HG03139 (cell line): ENCODE measurements around the gene DPP6.
"Not testable (repeated sequence)": the region's sequence is repeated elsewhere in the genome, so short reads cannot be mapped to it uniquely, and the experiment has no call there.

Experiments used
- ATAC-seq: cut with Tn5 transposase; IDR thresholded peaks from one replicate; pipeline ENCODE4 v1.9.1; 2021; ENCODE audit not compliant: unreplicated experiment

The DPP6 gene

DNA sequence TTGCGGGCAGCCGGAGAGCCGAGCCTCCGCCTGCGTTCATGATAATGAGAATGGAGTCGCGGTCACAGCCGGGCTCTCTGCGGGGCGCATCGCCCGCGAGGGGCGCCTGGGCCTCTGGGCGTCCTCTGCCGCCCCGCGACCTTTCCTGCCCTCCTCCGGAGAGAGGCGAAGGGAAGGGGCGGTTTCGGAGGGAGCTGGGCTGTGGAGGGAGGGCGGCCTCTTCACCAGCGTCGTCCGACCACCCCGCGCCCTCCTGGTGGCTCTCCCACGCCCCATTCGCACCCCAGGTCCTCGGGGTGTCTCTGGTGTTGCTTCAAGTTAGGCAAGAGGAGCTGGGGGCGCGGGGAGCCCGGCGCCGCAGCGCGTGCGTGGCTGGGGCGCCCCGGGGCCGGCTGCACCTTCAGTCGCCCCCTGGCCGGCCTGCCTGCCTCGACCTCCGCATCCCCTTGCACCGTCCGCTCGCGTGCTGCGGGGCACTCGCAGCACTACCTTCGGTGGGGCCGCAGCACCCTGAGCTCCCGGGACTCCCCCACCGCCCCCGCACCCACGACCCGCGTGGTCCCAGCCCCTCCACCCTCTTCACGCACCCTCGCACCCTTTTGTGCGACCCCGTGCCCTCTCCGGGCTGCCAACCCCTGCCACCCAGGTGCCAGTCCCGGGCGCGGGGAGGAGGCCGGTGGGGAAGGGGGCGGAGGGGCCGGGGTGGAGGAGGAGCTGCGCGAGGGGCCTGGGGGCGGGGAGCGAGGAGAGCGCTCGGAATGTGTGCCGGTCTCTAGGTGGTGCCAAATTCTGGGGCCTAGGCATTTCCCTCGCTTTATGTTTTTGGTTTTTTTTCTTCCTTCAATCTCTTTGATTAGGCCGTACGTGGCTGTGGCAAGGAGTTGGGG lies at the start of gene DPP6:
Gene DPP6 (plus strand): TSS at position 756 of the 887 bp plus-strand sequence.
- not testable (repeated sequence) for ATAC-seq

DNA sequence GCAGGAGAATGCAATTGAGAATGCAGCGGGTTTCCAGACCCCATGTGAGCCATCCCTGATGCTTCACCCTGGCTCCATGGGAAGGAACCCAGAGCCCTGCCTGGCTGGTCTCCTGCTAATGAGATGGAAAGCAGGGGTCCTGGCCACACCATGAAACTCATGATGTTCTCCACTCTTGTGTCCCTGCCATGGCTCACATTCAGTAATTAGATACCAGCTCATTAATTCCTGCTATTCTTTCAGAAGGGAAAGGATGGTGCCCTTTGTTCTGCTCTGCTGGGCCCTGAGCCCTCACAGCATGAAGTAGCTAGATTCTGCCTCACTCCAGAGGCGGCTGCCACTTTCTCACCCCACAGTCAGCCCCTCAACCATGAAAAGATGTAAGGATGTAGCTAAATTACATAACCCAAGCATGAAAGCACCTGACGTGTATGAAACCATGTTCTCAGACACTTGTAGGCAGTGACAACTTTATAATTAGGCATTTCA lies 42.7 kb upstream of the DPP6 start:
- not testable (repeated sequence) for ATAC-seq

DNA sequence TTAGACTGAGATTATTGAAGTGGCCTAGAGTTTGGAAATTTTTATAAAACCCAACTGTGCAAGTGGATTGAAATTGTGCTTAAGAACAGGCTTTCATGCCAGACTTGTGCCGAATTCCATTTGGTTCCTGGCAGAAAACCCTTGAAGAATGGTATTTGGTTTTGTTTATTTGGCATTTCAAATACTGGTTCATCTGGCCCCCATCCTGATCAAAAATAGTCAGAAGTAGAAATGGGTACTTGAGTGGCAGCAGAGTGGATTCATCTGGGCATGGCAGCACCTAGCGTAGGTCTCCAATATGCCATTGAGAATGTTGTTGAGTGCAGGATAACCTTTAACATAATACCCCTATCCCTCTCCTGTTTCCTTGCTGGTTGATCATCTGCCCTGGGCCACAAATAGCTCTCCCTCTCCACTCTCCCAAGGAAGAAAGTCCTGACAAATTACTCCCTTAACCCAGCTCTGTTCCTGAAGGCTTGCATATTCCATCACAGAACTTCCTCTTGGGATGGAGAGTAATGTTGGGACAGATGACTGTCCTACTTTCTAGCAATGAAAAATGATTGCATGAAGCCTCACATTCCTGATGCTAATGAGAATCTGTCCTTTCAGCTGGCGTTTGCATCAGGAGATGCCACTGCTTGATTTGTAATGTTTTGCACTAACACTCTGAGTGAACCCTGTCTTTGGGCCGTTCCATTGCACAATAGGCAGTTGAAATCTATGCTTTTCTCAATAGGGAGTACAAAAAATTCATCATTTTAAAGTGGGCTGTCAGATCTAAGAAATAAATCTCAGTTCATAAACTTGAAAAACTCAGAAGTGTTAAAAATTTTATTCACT lies 41.3 kb upstream of the DPP6 start:
- not testable (repeated sequence) for ATAC-seq

DNA sequence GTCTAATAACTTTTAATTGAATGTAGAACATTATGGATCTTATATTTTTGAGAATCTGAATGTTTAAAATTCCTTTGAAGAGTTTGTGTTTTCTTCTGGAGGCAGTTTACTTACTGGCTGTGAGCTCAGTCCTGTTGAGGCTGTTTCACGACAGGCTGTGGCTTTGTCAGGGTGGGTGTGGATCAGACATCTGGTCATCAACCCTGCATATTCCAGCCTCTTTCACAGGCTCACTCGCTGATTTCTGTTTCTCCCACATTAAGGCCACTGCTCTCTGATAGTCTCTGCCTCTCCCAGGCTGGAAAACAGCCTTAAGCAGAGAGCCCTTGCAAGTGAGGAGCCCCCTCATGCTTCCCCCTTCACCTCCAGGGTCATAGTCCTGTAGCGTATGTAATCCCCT lies 39.4 kb upstream of the DPP6 start:
- ATAC-seq = not testable (repeated sequence)

DNA sequence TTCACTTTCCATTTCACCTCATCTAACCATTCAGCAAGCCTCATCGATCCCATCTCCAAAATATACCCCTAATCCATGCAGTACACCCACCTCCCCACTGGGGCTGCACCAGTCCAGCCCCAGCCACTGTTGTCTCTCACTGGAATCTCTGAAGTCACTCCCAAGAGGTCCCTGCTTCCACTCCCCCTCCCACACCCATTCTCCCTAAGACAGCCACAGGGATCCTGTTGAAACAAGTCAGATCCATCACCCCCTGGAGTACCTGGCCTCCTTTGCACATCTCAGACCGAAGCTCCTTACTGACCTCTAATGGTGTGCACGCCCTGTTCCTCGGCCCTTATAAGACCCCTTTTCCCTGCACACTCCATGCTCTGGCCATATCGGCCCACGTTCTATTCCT lies 36.6 kb upstream of the DPP6 start:
- ATAC-seq = not testable (repeated sequence)

DNA sequence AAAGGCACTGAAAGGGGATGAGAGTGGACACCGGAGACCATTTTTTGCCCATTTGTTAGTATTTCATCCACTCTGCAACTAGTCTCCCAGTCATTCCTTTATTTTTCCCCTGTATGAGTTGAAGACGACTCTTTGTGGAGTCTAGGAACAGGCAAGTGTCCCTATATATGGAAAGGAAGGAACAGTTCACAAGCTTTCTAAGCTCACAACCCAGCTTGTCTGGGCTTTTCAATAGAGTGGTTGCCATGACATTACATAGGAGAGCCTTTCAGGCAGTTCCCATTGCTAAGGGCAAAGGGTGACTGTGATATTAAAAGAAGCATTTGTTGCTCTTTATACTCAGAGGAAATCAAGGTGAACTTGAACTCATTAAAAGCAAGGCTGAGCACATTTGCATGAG lies 33.8 kb upstream of the DPP6 start:
- not testable (repeated sequence) for ATAC-seq

DNA sequence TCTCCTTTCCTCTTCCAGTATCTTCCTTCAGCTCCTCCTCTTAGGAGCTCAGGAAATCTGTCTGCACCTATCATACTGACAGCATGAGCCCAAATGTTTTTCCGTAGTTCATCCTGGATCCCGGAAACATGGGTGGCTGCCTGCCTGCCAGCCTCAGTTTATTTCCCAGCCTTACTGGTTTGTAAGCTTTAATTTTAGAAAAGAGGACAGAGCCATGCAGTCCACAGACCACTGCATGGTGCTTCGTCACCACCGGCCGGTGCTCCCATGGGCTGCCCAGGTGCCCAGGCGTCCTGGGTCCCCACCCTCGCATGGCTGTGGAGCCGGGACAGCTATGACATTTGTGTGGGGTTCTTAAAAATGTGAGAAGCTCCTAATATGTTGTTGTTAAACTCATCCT lies 24.4 kb upstream of the DPP6 start:
- not testable (repeated sequence) for ATAC-seq

DNA sequence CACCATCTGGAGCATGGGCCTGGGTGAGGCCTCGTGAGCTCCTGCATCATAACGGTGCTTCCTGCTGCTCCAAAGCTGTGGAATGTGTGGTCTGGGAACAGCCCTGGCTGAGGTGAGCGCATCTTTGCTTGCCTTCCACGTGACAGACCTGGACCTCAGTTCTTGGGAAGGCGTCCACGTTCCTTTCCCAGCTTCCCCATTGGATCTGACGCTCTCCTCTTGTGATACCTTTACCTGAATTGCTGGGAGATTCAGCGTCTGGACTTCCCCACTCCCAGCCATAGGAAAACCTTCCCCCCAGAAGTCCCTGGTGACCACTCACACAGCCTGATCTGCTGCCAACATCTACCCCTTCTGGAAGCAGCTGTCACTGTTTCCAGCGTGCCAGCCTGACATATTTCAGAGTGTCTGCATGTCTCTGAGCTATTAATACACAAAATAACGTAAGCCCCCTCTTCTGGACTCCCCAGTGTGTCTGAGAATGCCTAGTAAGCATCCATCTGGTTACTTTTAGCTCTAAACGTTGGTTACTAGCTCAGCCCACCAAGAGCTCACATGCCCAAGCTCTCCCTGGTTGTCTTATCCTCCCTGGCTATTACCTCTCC lies 21.6 kb upstream of the DPP6 start:
- not testable (repeated sequence) for ATAC-seq

DNA sequence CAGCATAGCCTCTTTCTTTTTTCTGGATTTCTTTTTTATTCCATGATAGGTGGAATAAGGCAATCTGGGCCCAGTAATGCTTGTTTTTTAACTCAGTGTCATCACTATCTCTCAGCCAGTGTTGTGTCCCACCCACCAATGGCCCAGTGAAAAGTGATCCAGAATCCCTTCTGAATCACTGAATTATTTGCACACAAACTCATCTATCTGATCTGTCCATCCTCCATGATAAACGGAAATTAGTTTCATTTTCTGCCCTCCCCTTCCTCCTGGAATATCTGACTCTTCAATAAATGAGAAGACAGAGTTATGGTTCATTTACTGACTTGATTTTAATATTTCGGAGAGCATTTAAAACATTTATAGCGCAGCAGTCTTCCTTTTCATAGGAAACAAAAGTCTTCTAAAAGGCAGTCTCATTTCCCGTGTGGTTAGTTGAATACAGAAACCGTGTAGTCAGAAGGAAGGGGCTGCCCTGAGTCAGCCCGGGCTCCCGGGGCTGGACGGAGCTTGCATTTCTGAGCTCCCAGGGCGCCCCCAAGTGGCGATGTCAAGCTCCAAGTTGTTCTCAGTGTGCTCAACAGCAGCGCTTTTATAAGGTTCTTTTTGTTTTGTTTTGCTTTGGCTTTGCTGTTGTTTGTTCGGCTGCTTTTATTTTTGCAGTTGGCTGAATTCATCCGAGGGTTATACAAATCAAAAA lies 12.6 kb upstream of the DPP6 start:
- ATAC-seq = peak; percentile 95

DNA sequence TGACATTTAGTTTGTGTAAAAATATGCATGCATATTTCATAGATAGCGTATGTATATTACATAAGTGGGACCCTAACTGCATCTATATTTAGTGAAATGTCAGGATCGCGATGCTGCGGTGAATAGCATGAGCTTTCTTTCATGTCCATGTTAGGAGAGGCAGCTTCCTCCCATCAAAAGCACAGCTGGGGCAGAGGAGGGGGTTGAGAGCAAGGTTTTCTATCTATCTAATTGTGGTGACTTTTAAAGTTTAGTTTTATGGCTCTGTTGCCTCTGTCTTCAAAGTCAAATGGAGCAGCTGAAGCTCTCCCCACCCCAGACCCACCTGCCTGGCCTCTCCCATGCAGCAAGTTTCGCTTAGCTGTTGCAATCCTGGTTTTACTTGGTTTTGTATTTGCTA lies 1.8 kb upstream of the DPP6 start:
- not testable (repeated sequence) for ATAC-seq

DNA sequence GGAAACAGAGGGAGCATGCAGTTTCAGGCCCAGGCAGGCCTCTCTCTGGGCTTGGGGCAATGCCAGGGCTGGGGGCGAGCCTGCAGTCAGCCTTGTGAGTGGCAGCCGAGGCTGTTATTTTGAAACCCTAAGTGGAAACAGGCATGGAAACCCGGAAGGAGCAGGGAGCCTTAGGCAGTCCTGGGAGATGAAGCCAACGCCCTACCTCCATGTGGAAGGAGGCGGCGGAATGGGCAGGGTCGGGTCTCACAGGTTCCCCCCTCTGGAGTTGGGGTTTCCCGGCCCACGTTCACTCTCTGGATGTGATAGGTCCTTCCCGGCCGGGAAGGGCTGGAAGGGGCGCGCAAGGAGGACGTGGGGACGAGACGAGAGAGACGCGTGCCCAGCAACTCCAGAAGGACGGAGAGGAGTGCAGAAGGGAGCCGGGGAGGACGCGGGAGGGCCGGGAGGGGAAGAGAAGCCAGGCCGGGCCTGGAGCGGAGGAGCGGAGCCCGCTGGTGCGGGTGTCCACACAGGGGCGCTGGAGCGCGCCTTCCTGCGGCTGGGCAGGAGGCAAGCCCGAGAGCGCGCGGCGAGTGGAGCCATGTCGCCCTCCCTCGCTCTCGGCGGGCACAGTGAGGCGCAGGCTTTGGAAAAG lies 1.1 kb upstream of the DPP6 start:
- ATAC-seq = not testable (repeated sequence)

DNA sequence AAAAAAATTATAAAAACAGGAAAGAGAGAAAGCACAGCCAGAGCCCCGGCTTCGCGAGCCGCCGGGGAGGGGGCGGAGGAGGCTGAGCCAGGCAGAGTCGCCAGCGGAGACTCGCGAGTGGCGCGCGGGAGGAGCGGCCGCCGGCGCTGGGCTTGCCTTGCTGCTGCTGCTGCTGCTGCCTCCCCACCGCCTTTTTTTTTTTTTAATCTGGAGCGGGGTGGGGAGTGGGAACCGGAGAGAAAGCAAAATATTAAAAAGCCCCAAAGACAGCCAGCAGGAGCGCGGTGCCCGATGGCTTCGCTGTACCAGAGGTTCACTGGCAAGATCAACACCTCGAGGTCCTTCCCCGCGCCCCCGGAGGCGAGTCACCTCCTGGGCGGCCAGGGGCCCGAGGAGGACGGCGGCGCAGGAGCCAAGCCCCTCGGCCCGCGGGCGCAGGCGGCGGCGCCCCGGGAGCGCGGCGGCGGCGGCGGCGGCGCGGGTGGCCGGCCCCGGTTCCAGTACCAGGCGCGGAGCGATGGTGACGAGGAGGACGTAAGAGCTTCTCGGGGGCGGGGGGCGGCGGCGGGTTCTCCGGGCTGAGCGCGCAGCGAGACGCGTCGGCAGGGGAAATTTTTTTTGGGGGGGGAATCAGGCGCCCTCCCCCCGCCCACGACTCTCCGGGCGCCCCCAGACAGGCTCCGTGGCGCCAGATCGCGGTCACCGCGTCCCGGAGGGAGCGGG lies 493 bp downstream of the DPP6 start:
- ATAC-seq = not testable (repeated sequence)

DNA sequence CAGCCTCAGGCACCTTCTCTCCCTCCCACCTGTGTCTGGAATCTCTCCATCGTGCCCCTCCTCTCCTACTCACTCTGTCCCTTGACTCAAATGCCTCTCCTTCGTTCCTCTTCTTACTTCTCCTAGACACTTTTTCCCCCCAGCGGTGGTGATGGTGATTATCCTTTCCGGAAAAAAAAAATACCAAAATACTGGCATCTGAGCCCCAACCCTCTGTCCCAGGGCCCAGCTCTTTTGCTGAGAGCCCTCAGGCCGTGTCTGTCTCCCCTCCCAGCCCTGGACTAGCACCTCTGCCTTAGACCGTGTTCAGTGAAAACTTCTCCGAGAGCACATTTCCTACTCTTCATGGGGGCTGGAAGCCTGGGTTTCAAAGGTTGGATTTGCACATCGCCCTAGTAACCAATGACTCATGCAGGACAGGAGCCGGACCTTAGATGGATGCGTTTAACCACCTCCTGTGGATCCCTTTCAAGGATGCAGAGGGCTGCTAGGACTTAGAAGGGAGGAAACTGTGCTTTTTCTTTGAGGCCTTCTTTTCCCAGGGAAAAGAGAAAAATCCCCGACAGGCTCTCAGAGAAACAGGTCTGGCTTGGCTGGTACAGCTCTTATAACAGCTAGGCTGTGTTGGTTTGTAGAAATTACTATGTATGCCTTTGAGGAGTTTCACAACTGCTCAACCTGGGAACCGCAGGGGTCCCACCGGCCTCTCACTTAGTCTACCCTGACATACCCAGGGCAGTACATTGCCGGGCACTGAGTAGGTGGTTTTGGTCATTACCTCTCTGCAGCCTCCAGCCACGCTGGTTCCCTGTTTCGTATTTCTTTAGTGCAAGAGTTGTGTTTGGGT lies 1.5 kb downstream of the DPP6 start:
- ATAC-seq = not testable (repeated sequence)

DNA sequence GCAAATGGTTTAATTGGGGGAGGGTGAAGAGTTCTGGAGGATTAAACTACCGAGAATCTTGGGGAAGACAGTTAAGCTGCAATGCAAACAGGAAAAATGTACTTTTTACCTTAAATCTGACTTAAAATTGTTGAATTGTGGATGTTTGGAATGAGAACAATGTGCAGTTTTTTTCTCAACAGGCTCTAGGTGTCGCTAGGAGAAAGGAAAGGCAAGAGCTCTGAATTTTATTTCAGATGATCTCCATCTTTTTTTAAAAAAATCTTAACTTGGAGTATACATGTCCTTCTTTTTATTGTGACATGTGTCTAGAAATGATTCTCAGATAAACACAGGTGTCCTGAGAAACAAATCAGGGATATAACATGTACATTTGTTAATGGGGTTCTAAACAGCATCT lies 2.5 kb downstream of the DPP6 start:
- ATAC-seq = not testable (repeated sequence)

DNA sequence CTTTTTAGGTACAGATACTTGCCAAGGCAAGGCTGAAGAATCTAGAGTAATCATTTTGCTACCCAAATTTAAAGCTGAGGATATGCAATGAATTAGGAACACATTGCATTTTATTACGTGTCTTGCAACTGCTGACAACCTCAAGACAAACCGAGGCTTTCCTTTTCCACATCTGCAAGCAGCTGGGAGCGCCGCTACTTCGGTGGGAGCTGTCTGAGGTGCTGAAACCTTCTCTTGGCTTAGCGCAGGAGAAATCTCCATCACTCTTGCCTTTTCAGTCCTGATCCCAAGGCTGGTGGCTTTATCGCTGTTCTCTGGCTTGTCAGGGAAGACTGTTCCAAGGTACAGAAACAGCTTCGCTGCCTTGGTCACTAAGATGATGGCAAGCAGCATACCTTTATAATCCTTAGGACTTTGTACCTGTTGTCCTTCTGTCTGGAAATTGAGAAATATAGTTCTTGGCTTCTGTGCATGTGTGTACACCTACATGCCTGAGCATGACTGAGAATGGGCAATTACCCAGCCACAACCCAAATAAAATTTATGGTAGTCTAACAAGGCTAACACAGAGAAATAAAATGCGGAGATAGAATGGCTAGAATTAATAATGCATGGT lies 3.4 kb downstream of the DPP6 start:
- not testable (repeated sequence) for ATAC-seq

DNA sequence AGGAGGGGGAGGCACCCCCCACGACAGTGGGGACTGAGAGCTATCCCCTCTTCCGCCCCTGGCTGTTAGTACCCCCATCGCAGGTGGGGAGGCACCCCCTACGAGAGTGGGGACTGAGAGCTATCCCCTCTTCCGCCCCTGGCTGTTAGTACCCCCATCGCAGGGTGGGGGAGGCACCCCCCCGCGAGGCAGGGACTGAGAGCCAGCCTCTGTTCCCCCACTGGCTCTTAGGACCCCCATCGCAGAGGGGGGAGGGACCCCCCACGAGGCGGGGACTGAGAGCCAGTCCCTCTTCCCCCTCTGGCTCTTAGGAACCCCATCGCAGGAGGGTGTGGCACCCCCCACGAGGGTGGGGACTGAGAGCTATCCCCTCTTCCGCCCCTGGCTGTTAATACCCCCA lies 6.6 kb downstream of the DPP6 start:
- not testable (repeated sequence) for ATAC-seq

DNA sequence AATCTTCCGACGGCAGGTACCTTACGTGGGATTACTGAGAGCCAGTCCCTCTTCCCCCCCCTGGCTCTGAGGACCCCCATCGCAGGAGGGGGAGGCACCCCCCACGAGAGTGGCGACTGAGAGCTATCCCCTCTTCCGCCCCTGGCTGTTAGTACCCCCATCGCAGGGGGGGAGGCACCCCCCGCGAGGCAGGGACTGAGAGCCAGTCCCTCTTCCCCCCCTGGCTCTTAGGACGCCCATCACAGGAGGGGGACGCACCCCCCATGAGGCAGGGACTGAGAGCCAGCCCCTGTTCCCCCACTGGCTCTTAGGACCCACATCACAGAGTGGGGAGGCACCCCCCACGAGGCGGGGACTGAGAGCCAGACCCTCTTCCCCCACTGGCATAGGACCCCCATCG lies 8.4 kb downstream of the DPP6 start:
- not testable (repeated sequence) for ATAC-seq

DNA sequence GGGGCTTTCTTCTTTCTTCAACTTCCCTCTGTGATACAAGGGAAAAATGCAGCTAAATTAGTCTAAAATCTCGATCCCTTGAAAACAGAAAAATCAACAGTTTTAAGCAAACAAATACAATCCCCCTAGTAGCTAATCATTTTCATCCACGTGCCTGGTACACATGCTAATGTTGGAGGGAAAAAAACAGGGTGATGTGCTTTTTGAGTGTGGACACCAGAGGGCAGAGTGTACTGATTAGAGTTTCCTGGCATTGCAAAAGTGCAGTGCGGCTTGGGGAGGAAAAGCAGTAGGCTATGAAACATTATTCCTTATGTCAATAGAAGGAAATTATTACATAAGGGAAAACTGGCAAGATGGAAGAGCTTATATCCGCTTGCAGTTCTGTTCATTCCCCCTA lies 19.6 kb downstream of the DPP6 start:
- not testable (repeated sequence) for ATAC-seq
